Muscle of arm (tissue), 12 donors: ENCODE results near the gene DLGAP1. TPM values are rescaled to one million over a fixed set of nuclear protein-coding genes. Genes with fewer than 3 reads are reported as not detected.

Experiments
- DNase-seq: peaks from one replicate; pipeline ENCODE4 v3.0.0-alpha.2; 2013
- polyA plus RNA-seq, 12 donors: library from polyadenylated mRNA; unstranded; fragments of 120-200 nt; gene quantifications; one replicate each; pipeline ENCODE4 v1.2.1, GENCODE V29; 2013; ENCODE audit not compliant: insufficient read length in 12 of 12

Gene DLGAP1
- polyA plus RNA-seq, 12 donors: 1.4 to 3.5 (median 2.5) TPM; not detected in 2

DNA sequence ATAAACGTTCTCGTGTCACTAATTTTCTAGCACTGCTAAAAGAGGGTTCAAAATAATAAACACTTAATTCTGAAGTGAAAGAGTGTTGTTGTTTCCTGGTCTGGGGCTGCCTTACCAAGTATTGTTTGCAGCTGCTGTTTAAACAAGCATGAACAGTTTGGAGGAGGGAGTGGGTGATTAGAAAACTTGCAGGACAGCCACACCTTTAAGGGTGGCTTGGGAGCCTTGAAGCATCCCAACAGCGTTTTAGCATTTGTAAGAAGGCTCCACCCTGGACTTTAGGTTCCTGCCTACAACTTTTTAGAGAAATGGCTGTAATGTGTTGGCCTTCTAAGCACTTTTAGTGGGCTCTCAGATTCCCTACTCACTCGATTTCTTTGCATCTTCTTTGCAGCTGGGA is 633.6 kb downstream of the DLGAP1 start:
- no peak for DNase-seq

DNA sequence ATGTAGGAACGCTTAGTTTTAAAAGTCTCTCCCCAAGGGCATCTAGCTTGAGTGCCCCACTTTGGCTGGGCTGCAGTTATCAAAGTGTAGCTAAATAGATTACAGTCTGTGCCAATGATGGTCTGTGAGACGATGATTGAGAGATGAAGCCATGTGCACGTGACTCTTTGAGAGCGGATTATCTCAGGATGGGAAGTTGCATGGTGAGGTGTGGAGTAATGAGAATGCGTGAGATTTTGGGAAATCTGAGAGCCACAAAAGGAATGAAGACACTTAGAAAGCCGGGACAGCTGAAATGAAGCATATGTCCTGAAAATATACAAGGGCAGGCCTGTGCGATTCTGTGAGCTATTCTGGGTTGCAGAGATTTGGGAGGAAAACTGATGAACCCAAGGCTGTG is 635.1 kb downstream of the DLGAP1 start:
- DNase-seq: no peak

DNA sequence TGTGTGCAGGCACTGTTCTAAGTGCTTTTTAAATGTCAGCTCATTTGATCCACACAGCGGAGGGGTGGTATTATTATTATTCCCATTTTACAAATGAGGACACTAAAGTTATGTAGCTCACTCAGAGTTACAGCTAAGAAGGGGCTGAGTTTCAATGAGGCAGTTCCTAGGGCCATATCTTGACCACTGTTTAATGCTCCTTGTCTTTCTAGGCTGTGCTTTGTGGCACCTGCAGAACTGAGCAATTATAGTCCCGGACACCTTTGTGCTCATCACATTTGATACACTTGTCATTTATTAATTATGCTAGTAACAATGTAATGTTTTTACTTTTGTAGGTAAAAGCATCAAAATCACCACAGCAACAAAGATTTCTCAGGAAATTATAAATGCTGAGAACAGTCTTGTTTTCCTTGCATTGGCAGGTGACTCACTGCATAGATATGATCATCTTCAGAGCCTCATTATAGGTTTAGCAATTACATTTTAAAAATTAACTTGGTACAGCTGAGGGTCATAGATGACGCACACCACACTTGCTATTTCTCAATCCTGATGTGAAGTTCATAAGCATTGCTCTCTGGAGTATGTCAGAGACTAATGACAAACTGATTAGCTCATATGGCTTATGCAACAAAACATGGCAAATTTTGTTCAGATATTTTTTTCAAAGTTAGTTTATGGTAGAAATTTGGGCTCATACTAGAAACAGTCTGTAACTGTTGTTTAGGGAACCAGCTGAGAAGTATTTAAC is 638.3 kb downstream of the DLGAP1 start:
- no peak for DNase-seq

GRCh38 chr18:3815991-3816390 is 639.1 kb downstream of the DLGAP1 start:
- DNase-seq: no peak

DNA sequence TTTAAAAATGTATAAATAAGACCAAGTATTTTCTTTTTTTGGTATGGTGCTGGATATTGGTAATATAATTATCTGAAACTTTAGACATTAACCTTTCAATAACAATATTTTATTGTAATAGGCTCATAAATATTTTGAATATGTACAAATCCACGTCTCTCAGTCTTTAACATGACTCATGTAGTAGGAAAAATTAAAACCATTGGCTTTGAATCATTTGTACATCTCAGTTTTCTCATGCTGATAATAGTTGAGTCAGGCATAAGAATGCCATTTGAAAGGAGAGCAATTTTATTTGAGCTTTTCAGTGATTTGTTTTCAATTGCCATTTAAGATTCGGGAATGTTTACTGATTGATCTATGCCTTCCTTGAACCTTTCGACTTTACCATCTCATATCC is 640.3 kb downstream of the DLGAP1 start:
- no peak for DNase-seq

DNA sequence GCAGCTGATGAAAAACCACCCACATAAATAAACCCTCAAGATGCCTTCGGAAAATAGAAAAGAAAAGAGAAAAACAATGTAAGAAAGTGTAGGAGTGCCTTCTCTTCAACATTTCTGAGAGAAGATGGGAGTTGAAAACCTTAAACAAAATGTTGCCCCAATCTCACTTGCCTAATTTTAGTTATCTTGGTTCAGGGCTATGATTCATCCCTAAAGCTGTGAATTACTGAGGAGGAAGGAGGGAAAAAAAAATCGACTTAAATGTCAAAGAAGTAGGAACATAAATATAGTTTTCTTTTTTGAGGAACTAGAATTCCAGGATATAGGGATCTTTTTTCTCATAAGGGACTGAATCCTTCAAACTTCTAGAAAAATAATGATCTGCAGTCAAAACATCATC is 644.8 kb downstream of the DLGAP1 start:
- DNase-seq: no peak

DNA sequence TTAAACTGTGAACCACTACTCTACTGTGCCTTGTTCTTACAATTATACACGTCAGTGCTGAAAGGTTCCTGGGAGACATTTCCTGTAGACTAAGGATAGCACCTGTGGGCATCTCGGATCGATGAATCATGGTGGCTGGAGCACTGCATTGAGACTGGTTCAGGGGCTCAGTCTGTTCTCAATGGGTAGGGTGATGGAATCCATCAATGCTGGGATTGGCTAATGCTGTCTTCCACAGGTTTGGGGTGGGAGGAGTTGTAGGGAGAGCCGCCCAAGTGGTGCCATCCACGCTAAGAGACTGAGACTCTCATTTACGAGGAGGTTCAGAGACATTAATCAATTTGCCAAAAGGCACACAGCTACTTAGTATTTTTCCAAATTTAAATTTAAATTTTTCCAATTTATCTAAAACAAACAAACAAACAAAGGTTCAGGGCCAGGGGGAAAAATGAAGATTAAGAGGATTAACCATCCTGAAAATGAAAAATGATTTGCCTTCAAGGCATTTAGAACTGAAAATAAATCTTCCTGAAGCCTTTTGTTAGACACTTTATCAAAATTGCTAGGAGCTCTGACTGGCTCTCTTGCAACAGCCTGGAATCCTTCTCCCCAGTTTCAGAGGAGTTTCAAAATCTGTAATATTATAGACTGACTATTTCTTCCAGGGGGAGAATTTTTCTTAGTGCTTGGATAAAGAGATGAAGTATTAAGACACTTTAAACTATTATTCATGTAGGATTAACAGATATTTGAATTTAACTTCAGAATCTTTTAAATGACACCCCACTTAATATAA is 645.9 kb downstream of the DLGAP1 start:
- no peak for DNase-seq

- DNase-seq: no peak
These were observed 648.5 kb downstream of the DLGAP1 start for GRCh38 chr18:3806656-3807055.

DNA sequence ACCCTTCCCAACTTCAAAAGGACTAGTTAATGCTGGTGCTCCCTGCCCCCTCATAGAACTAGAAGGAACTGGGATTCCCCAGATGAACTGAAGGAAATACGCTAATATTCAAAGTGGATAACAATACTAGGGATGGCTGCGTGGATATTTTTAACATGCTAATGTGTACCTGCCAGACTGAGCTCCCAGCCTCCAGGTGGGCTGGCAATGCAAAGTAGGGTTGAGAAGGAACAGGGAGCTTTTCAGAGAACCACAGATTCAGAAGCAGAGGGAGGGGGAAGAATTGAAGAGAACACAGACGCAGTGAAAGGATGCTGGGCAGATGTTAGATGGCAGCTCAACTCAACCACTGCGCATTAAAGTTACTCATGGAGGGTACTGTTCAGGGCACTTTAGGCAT is 650.8 kb downstream of the DLGAP1 start:
- no peak for DNase-seq

GRCh38 chr18:3803350-3803749 is 651.8 kb downstream of the DLGAP1 start:
- DNase-seq: no peak

- DNase-seq: no peak
These were observed 655.6 kb downstream of the DLGAP1 start for GRCh38 chr18:3799515-3799914.

GRCh38 chr18:3798032-3798431 is 657.1 kb downstream of the DLGAP1 start:
- DNase-seq: no peak

- DNase-seq: no peak
These were observed 658.7 kb downstream of the DLGAP1 start for GRCh38 chr18:3796434-3796833.

GRCh38 chr18:3794537-3795348 is 660.4 kb downstream of the DLGAP1 start:
- DNase-seq: peak; percentile 25

DNA sequence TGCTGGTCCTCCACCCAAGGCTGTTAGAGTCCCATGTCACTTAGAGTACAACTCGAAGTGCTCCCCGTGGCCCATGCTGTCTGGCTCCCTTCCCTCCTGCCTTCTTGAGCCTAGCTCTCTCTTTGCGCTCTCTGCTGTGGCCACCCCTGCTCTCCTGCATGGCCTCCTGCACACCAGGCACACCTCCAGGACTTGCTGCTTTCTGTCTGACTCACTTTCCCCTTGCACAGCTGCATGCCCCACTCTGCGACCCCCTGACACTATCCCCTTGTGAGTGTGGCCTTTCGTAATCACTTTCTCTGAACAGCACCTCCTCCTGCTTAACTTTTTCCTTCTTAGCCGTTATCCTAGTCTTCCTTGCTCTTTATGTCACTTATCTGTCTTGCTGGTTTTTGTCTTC is 661.6 kb downstream of the DLGAP1 start:
- no peak for DNase-seq

DNA sequence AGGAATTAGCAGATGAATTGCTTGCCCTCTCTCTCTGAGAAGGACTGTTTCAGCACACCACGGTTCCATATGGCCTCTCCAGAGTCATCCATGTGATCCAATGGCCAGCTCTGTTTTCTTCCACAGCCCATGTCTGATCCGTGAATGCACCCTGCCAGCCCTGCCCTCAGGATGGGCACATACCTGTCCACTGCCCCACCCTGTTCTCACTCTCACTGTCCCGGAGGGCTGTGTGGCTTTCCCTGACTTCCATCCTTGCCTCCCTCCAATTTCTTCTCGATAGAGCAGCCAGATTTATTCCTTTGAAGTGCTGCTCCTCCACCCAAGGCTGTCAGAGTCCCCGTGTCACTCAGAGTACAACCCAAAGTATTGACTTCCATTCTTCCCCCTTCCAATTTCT is 662.0 kb downstream of the DLGAP1 start:
- no peak for DNase-seq

GRCh38 chr18:3792711-3793110 is 662.4 kb downstream of the DLGAP1 start:
- no peak for DNase-seq

GRCh38 chr18:3791238-3791637 is 663.9 kb downstream of the DLGAP1 start:
- DNase-seq: no peak

DNA sequence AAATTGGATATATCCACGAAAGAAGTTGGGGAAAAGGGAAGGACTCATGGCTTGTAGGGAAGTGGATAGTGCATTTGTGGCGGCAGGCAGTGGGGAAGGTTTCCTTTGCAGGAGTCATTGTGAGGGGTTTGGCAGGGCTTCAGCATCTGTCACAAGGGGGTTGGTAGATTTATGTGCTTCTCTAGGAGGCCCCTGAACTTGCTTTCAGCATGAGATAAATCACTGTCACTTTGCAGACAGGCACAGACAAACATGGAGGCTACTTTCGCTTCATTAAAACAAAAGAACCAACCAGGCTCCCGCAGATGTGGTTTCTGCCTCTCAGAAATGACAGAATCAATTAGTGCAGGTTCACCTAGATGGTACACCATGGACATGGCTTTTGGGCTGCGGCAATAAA is 664.4 kb downstream of the DLGAP1 start:
- no peak for DNase-seq

- DNase-seq: no peak
These were observed 665.6 kb downstream of the DLGAP1 start for GRCh38 chr18:3789525-3789924.

DNA sequence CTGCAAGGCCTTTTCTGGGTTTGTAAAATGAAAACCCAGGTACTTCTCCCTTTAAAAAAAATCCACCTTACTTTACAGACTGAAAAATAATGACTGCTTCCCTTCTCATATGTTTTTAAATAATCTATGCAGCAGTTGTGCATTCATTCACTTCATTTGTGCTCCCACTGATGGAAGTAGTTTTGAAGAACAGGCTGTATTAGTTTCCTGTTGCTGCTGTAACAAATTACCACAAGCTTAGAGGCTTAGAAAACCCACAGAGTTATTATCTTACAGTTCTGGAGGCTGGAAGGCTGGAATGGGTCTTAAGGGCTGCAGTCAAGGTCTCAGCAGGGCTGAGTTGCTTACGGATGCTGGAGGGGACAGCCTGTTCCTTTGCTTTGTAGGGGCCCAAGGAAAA is 670.2 kb downstream of the DLGAP1 start:
- DNase-seq: no peak

DNA sequence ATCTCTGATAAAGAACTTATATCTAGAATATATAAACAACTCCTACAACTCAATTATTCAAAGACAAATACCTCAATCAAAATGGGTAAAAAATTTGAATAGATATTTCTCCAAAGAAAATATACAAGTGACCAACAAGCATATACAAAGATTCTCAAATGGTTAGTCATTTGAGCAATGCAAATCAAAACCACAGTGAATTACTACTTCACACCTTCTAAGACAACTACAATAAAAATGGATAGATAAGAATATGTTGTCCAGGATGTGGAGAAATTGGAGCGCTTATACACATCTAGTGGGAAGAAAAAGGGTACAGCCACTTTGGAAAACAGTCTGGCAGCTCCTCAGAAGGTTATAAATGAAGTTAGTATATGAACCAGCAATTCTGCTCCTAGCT is 672.2 kb downstream of the DLGAP1 start:
- DNase-seq: no peak

DNA sequence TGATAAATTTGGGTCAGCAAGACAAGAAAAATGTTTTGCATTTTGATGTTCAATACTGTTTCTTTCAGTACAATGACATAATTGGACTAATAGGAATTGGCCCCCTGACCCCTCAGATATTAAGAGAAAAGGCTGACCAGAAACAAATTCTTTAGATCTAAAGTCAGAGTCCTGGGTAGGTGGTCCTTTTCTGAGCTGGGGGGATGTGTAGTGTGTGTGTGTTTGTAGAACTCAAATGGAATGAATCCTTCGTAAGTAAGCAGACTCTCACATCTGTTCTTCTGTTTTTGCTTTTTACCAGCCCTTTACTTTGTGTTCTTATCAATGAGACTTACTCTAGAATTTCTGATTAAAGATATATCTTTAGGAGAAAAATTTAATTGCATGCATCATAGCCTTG is 677.4 kb downstream of the DLGAP1 start:
- DNase-seq: no peak
